ENCODE results near the gene BTBD9.

- no peak for TF ChIP-seq CTCF (IDR thresholded peaks at IDR 0.05; ENCODE audit: insufficient read depth, low read depth, low read length)
- no peak for TF ChIP-seq EZH2 (IDR thresholded peaks at IDR 0.05; ENCODE audit: insufficient read depth, low read length)
Observed at GRCh38 chr6:38406096-38406495, 233.6 kb downstream of the BTBD9 start.
